HPDE6-E6E7 (cell line): Measurements from ENCODE around the gene TMEM8B.
A peak's percentile ranks its signal among the peaks of the same experiment; 100 is the strongest.
"Not testable (repeated sequence)": the region's sequence is repeated elsewhere in the genome, so short reads cannot be mapped to it uniquely, and the experiment has no call there.

Source experiments
- DNase-seq: peaks from one replicate; pipeline ENCODE4 v3.0.0; 2011; ENCODE audit warnings: missing footprints; ENCODE audit errors: extremely low spot score

TMEM8B gene

GRCh38 chr9:35907711-35908503 is 78.9 kb downstream of the TMEM8B start:
- DNase-seq, result peak; percentile 71

- no peak for DNase-seq
Observed at GRCh38 chr9:35908504-35909125, 79.6 kb downstream of the TMEM8B start.

GRCh38 chr9:35909274-35909673 is 80.2 kb downstream of the TMEM8B start, which contains the start of gene SPAAR:
TSS of gene SPAAR (plus strand) at chr9:35909490. CDS start at chr9:35910464, 974 bp downstream.
- no peak for DNase-seq

- no peak for DNase-seq
Observed at GRCh38 chr9:35909687-35910612, 80.9 kb downstream of the TMEM8B start.

GRCh38 chr9:35910613-35911359 is 81.8 kb downstream of the TMEM8B start:
- DNase-seq, result peak; percentile 61

- DNase-seq, result no peak
Observed at GRCh38 chr9:35911690-35912089, 82.7 kb downstream of the TMEM8B start.

- DNase-seq, result no peak
Observed at GRCh38 chr9:35912791-35913400, 83.9 kb downstream of the TMEM8B start.

- DNase-seq, result not testable (repeated sequence)
Observed at GRCh38 chr9:35913429-35913828, 84.4 kb downstream of the TMEM8B start.

GRCh38 chr9:35914301-35914807 is 85.3 kb downstream of the TMEM8B start:
- no peak for DNase-seq
